Kidney (tissue), 14 donors: ENCODE results near the gene BST1. TPM values are rescaled to one million over a fixed set of nuclear protein-coding genes. Genes with fewer than 3 reads are reported as not detected.

Source experiments
- DNase-seq, 5 donors: peaks; one replicate each; pipeline ENCODE4 v3.0.0-alpha.2; 2013 to 2020
- FAIRE-seq: peaks from 2 replicates; lab custom pipeline; 2012; peaks lifted over from hg19 to GRCh38; lab: Jason Lieb, UNC
- H3K27ac ChIP-seq, 2 donors: one replicate each; pipeline ENCODE4 v1.7.0; 2013; ENCODE audit warnings: low read depth in 2 of 2, low read length in 2 of 2, inconsistent platforms in 1 of 2
- H3K27me3 ChIP-seq: one replicate; pipeline ENCODE4 v1.7.1; 2013; ENCODE audit warnings: low read length, inconsistent platforms; ENCODE audit not compliant: control insufficient read depth, insufficient read depth
- H3K36me3 ChIP-seq, 3 donors: one replicate each; pipeline versions ENCODE4 v1.7.0 to v1.7.1; 2013; ENCODE audit warnings: low read length in 3 of 3, control low read depth in 1 of 3, inconsistent platforms in 1 of 3; ENCODE audit not compliant: insufficient read depth in 3 of 3, control insufficient read depth in 2 of 3
- H3K4me1 ChIP-seq, 3 donors: one replicate each; pipeline versions ENCODE4 v1.7.0 to v1.7.1; 2013; ENCODE audit warnings: low read length in 3 of 3, inconsistent platforms in 1 of 3, low read depth in 1 of 3; ENCODE audit not compliant: control insufficient read depth in 2 of 3, insufficient read depth in 2 of 3
- H3K4me3 ChIP-seq, 3 donors: one replicate each; pipeline versions ENCODE4 v1.7.0 to v1.8.1; 2013; ENCODE audit warnings: low read length in 3 of 3, control low read depth in 1 of 3, inconsistent platforms in 1 of 3
- H3K9ac ChIP-seq, 3 donors: one replicate each; pipeline versions ENCODE4 v1.7.0 to v1.7.1; 2013; ENCODE audit warnings: low read length in 3 of 3, control low read depth in 1 of 3, inconsistent platforms in 1 of 3
- H3K9me3 ChIP-seq, 3 donors: one replicate each; pipeline versions ENCODE4 v1.7.0 to v1.7.1; 2013; ENCODE audit warnings: low read length in 3 of 3, control low read depth in 1 of 3, inconsistent platforms in 1 of 3; ENCODE audit not compliant: control insufficient read depth in 2 of 3, insufficient read depth in 1 of 3
- CTCF ChIP-seq: IDR thresholded peaks from 3 replicates; pipeline ENCODE4 v1.5.1; 2012; ENCODE audit warnings: mild to moderate bottlenecking, moderate library complexity, borderline replicate concordance; ENCODE audit not compliant: insufficient read depth; ENCODE audit errors: extremely low read depth
- intact Hi-C: fragments of 100-400 bp; cut with DNase I; formaldehyde crosslinking; loops from one replicate; pipeline ENCODE4 v1.11.1; 2022
- polyA plus RNA-seq: library from polyadenylated mRNA; stranded (reverse); fragments of 350-450 nt; fragmentation: Illumina TruSeq; extraction: RNeasy Lipid Tissue Mini Kit (QIAGEN cat#74804); gene quantifications from one replicate; pipeline ENCODE4 v1.2.3, GENCODE V29; 2014; ENCODE audit warnings: low read depth, low replicate concordance; ENCODE audit not compliant: insufficient read depth
- total RNA-seq: library from RNA; stranded (reverse); fragmentation: NEBNext Ultra II Directional; extraction: Animal tissue kit (Norgen Biotek cat#: 25700); gene quantifications from one replicate; pipeline ENCODE4 v1.2.1, GENCODE V29; 2021
- donor health status: control.
- donor health status: control.
- donor health status: control.
- donor health status: control.
- donor health status: control.
- donor health status: DM: yes; HTN: yes; CAD: no.
- donor health status: Normal renal cell carcinoma (clear cell type).

Gene BST1
- total and polyA plus RNA-seq, 2 donors from 2014 or later = 5.3 to 19.0 TPM

GRCh38 chr4:15781427-15782095, 78.7 kb downstream of the BST1 start:
- intact Hi-C loops = no loop called here

More at GRCh38 chr4:15781427-15782095, 78.7 kb downstream of the BST1 start:
- FAIRE-seq (no peak), DNase-seq (no peak)
- Histone ChIP-seq H3K4me1 (peaks cover 0 to 3% (median 3%) of the 10 kb centered on the region in 3 donors), H3K4me3 (no peak overlapping the region), H3K9me3 (no peaks in the 10 kb centered on the region), H3K27me3 (no peaks in the 10 kb centered on the region), H3K27ac (no peak overlapping the region), H3K9ac (no peak overlapping the region), H3K36me3 (no peaks in the 10 kb centered on the region)
- no peak for TF ChIP-seq CTCF

Other genes starting within 250 kb of the BST1 start
- gene CC2D2A, start 233.2 kb upstream of the BST1 start, total RNA-seq = 26.7 TPM
- 51.2 TPM for gene CC2D2A, start 233.2 kb upstream of the BST1 start, polyA plus RNA-seq
- gene FBXL5, start 47.7 kb upstream of the BST1 start, total RNA-seq = 95.3 TPM
- 98.4 TPM for gene FBXL5, start 47.7 kb upstream of the BST1 start, polyA plus RNA-seq
- 44.0 TPM for gene FAM200B, start 21.2 kb upstream of the BST1 start, total RNA-seq
- gene FAM200B, start 21.2 kb upstream of the BST1 start, polyA plus RNA-seq = 115 TPM
- 8.9 TPM for gene CD38, start 75.3 kb downstream of the BST1 start, total RNA-seq
- gene CD38, start 75.3 kb downstream of the BST1 start, polyA plus RNA-seq = 0.15 TPM
- gene FGFBP1, start 235.7 kb downstream of the BST1 start, total RNA-seq = 6.9 TPM
- gene FGFBP1, start 235.7 kb downstream of the BST1 start, polyA plus RNA-seq = 1.2 TPM